NB4 (cell line): ENCODE data around the gene SPATA6L.

ENCODE experiments used
- MYC ChIP-seq: IDR thresholded peaks from 2 replicates; pipeline ENCODE4 v1.6.1; 2011; ENCODE audit warnings: low read depth, low read length
- POLR2A ChIP-seq: IDR thresholded peaks from 2 replicates; pipeline ENCODE4 v1.6.1; 2011; ENCODE audit warnings: mild to moderate bottlenecking; ENCODE audit not compliant: insufficient read length; ENCODE audit errors: extremely low read depth
- TF ChIP-seq, protein P1 (sequence below): IDR thresholded peaks from one replicate; pipeline ENCODE4 v1.5.1; 2012; ENCODE audit warnings: low read depth, low read length
- TF ChIP-seq, protein P2 (sequence below): IDR thresholded peaks from 2 replicates; pipeline ENCODE4 v1.6.1; 2011; ENCODE audit warnings: low read depth, low read length

DNA sequence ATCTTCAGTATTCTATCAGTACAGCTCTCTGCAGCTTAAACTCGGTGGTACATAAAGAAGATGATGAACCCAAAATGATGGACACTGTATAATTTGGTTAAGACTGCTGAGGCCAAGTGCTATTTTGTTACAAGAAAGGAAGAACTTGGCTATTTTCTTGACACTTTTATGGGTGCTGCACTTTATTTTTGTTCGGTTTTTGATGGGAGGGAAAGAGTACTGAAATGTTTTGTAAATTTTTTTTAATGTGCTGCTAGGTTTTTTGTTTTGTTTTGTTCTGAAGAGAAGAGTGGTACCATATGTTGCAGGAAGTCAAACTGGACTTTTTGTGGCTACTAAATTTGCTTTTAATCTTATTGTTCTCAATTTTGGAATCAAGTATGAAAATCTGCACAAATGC, 39.7 kb upstream of the SPATA6L start:
- TF ChIP-seq, protein P1, sequence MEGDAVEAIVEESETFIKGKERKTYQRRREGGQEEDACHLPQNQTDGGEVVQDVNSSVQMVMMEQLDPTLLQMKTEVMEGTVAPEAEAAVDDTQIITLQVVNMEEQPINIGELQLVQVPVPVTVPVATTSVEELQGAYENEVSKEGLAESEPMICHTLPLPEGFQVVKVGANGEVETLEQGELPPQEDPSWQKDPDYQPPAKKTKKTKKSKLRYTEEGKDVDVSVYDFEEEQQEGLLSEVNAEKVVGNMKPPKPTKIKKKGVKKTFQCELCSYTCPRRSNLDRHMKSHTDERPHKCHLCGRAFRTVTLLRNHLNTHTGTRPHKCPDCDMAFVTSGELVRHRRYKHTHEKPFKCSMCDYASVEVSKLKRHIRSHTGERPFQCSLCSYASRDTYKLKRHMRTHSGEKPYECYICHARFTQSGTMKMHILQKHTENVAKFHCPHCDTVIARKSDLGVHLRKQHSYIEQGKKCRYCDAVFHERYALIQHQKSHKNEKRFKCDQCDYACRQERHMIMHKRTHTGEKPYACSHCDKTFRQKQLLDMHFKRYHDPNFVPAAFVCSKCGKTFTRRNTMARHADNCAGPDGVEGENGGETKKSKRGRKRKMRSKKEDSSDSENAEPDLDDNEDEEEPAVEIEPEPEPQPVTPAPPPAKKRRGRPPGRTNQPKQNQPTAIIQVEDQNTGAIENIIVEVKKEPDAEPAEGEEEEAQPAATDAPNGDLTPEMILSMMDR = no peak
- TF ChIP-seq, protein P2, sequence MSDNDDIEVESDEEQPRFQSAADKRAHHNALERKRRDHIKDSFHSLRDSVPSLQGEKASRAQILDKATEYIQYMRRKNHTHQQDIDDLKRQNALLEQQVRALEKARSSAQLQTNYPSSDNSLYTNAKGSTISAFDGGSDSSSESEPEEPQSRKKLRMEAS = no peak
- TF ChIP-seq POLR2A = no peak
- no peak for TF ChIP-seq MYC
